Stimulated activated CD4-positive, alpha-beta T cell treated with anti-CD3 and anti-CD28 coated beads, TNF-alpha, amount 100 ng/mL, for 48 hours (primary cell): ENCODE results near the gene SPDYE6.
"Not testable (repeated sequence)": the region's sequence is repeated elsewhere in the genome, so short reads cannot be mapped to it uniquely, and the experiment has no call there.

Experiments
- DNase-seq, 3 donors: peaks; one replicate each; pipeline ENCODE4 v3.0.0-alpha.2; 2020; ENCODE audit warnings: low read depth in 3 of 3

SPDYE6 gene

DNA sequence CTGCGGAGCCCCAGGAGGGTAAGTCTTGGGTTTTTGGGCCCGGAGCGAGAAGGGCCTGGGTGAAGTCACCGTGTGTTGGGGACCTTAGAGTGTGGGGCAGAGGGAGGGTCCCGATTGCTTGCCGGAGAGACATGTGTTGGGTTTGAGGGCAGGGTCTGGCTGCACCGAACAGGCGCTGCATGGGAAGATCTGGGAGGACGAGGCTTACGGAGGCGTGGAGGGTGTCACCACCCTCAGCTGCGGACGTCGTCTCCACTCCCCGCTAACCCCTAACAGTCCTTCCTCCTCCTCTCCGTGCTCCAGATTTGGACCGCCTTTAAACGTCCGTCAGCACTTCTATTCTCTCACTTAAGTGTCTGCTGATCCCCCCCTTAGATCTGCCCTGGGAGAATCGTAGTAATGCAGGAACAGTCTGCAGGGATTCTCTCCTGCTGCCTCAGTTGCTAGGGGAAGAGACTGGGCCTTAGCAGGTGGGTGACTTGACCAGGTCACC lies 8.2 kb upstream of the SPDYE6 start:
- DNase-seq: not testable (repeated sequence)

DNA sequence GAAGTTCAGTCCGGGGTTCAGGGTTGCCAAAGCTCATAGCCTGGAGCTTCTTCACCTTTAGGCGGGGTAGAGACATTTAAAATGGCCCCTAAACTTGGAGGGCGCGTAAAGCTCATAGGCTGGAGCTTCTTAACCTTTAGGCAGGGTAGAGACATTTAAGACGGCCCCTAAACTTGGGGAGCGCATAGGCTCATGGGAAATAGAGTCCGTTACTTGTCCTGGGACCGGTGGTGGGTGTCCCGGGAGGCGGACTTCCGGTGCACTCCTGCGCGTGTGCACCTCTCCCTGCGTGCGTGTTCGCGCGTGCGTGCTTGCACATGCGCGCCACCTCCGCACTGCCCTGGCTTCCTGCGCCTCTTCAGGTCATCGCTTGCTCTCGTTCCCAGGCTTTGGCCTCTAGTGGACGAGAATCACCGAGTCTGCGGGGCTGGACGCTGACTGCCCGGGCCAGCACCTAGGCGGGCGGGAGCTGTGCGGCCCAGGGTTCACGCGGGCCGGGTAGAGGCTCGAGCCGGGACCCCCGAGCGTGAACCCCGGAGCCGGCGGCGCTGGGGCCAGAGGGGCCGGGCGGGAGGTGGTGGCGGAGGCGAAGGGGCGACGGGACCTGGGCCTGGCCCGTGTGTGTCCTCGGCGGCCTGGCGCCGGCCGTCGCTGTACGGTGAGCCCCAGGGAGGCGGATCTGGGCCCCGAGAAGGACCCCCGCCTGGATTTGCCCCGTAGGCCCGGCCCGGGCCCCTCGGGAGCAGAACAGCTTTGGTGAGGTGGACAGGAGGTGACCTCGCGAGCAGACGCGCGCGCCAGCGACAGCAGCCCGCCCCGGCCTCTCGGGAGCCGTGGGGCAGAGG lies 7.5 kb upstream of the SPDYE6 start:
- DNase-seq: peak; percentile 78 to 93 (median 83)

DNA sequence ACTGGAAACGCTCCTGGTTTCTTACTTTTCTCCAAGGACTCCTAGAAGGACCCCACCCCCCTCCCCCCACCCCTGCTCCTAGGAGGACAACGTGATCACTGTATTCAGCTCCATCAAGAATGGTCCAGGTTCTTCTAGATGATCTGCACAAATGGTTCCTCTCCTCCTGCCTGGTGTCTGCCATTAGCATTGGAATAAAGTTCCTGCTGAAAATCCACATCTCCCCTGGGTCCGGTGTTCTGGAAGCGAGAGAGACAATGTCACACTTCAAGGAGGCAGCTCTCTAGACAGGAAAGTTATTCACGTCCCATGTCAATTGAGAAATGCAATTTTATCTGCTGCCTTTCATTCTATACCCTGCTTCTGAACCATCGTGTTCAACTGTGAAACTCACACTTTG lies 9.3 kb downstream of the SPDYE6 start:
- DNase-seq: not testable (repeated sequence)

DNA sequence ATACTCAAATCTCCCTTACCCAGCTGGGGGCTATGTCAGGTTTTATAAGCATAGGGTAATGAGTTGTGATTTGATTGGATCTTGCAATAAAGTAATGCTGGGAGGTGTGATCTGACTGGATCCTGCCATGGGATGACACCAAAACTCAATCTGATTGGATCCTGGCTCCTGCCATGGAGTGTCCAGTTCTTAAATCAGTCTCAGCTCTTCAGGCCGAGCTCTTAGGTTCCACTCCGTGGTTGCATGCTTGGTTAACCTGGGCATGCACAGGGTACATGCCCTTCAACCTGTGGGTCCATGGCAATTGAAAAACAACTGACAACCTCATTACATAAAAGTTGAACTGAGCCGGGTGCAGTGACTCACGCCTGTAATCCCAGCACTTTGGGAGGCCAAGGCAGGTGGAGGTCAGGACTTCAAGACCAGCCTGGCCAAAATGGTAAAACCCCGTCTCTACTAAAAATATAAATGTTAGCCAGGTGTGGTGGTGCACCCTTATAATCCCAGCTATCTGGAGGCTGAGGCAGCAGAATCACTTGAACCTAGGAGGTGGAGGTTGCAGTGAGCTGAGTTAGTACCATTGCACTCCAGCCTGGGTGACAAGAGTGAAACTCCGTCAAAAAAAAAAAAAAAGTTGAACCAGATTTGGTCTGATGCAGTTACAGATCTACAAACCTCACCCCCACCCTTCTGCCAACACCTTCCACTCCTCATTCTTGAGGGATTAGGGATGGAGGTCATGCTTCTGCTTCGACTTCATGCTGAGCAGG lies 15.5 kb downstream of the SPDYE6 start:
- not testable (repeated sequence) for DNase-seq

DNA sequence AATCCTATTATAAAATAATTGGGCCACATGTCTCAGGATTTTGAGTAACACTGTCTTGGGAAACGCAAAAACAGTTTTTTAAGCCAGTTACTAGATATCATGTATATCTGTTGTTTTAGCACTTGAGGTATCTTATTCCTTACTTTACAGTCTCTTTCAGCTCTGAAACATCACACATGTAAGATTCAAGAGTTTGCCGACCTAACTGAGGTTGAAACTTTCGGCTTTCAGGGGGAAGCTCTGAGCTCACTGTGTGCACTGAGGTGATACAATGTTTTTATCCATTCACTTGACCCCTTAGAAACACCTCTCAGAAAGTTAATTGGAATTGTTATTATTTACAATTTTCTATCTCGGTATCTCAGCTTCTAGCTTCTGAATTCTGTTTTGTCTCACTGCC lies 18.8 kb downstream of the SPDYE6 start:
- DNase-seq: not testable (repeated sequence)

DNA sequence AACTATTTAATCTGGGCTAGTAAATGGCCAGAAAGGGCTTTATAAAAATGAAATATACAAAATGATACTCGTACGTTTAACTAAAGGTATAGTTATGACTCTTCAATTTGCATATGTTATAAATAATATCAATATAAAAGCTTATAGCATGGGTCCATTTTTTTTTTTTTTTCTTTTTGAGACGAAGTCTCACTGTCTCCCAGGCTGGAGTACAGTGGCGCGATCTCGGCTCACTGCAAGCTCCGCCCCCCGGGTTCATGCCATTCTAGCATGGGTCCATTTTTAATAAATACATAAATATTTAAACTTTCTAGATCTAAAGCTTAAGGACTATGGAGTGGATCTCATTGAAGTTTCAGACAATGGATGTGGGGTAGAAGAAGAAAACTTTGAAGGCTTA lies 19.2 kb downstream of the SPDYE6 start:
- DNase-seq: not testable (repeated sequence)

DNA sequence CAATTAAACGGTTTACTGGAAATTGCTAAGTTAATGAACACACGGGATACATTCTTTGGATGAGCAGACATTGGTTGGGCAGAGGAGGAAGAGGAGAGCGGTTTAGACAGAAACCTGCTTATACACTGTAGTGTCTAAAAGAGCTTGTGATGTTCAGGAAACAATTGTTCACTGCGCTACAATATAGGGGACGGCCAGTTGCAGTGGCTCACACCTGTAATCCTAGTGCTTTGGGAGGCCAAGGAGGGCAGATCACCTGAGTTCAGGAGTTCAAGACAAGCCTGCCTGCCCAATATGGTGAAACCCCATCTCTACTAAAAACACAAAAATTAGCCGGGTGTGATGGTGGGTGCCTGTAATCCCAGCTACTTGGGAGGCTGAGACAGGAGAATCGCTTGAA lies 20.7 kb downstream of the SPDYE6 start:
- not testable (repeated sequence) for DNase-seq

DNA sequence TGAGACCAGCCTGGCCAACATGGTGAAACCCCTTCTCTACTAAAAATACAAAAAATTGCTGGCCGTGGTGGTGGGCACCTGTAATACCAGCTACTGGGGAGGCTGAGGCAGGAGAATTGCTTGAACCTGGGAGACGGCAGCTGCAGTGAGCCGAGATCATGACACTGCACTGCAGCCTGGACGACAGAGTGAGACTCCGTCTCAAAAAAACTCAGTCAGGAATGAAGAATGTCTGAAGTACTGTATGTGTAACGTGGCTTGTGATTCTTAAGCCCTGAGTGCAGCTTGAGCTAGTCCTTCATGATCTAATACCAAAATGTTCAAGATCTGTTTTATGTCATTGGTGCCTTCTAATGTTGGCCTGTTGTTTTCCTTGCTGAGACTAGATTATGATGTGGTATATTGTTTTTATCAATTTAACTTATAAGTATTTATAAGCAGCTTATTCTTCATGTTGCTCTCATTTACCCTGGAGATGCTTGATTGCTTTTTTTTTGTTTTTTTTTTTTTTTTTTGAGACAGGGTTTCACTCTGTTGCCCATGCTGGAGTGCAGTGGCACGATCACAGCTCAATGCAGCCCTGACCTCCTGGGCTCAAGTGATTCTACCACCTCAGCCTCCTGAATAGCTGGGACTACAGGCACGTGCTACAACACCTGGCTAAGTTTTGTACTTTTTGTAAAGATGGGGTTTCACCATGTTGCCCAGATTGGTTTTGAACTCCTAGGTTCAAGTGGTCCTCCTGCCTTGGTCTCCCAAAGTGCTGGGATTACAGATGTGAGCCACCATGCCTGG lies 25.4 kb downstream of the SPDYE6 start:
- DNase-seq: not testable (repeated sequence)

DNA sequence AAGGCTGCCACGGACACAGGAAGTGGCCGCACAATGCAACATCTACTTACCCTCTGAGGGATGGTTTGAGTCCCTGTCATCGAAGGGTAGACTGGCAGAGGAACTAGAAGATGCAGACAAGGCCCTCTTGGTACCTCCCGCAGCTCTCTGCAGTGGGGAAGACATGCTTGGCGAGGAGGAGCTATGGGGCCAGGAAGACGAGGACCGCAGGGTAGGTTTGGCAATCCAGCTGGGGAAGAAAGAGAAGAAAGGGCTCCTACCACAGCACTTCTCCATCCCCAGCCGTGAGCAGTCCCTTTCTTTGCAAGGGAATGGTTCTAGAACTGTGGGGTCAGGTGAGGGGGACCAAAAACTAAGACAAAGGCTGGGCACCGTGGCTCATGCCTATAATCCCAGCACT lies 26.9 kb downstream of the SPDYE6 start:
- DNase-seq: not testable (repeated sequence)

DNA sequence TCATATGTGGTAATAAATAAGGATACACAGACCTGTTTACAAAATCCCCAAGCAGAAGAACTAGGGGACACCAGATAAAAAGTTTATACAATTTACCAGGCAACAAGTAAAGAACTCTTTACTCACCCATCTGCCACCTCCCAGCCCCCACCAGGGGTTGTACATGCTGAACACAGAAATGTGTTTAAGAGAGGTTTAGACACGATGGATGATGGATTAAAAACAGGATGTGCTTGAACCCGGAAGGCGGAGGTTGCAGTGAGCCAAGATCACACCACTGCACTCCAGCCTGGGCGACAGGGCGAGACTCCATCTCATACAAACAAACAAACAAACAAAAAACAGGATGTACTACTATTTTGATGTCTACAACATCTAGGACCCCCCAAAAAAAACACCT lies 27.4 kb downstream of the SPDYE6 start:
- DNase-seq: not testable (repeated sequence)

DNA sequence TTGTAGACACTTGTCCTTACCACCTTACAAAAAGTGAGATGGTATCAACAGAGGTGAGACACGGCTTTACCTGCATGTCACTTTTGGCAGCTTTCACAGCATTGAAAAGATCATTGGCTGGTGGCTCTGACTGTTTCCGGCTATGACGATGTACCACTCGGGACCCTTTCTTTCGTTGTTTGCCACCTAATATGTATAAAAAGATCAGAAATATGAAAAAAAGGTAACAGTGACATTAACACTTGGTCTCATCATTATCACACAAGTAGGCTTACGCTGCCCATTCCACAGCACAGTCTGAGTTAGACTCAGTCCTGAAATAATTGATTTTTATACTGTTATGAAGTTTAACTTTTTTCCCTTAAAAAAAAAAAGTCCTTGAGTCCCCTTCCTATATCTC lies 29.1 kb downstream of the SPDYE6 start:
- DNase-seq: not testable (repeated sequence)

DNA sequence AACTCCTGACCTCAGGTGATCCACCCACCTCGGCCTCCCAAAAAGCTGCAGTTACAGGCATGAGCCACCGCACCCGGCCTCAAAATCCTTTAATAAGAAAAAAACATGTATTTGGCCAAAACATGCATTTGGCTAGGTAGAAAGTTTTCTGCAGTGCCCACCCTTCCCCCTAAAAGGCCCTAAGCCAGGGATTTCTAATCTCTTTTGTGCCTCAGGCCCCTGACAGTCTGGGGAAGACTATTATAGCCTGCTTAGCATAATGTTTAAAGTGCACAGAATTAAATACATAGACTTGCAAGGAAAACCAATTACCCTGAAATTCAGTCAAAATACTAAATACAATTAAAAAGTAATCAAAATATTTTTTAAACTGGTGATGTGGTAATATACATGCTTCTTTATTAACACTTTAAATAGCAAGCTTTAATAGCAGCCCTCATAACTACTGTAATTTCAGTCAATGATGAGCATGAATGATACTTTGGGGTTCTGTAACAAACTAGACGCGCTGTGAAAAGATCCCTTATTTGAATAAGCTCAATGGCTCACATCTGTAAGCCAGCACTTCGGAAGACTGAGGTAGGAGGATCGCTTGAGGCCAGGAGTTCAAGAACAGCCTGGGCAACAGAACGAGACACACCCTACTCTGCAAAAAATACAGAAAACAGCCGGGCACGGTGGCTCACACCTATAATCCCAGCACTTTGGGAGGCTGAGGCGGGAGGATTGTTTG lies 29.9 kb downstream of the SPDYE6 start:
- no peak for DNase-seq

DNA sequence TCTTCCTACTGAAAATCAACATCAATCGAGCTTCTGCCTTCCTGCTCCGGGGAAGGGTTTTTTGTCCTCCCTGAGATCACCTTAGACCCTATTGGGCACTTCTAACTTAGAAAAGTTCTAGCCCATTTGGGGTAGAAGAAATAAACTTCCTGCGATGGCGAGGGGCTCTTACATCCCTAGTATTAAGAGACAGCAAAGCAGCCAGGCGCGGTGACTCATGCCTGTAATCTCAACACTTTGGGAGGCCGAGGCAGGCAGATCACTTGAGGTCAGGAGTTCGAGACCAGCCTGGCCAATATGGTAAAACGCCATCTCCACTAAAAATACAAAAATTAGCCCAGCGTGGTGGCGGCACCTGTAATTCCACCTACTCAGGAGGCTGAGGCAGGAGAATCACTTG lies 31.1 kb downstream of the SPDYE6 start:
- DNase-seq: not testable (repeated sequence)

DNA sequence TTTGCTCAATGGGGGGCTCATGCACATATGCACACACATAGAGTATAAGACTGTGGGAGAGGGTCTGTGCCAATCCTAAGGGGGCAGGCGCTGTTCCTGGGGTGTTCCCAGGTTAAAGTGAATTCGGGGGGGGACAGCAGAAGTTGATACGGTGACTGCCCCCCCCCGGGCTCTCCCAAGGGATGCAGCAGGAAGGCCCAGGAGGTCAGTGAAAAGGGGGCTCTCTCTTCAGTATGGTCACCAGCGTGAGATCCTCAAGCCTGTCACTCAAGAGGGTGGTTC lies 32.4 kb downstream of the SPDYE6 start:
- DNase-seq: no peak

DNA sequence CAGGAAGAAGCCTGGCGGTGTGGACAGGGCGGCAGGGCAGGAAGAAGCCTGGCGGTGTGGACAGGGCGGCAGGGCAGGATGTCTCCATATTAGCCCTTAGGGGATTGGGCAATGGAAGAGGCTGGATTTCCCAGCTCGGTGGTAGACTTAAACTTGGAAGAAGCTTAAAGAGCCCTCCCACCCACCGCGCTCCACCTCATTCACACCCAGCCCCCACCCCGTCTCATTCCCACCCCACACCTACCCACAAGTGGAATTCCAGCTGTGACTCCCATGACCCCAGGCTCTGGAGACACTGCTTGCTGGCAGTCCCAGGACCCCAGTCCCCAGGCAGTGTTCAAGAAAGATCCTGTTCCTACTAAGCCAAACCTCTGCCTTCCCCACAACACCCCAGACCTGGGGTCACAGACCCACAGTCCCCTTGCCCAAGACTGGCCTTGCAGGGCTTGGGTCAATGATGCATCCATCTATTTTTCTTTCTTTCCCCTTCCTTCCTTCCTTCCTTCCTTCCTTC lies 34.0 kb downstream of the SPDYE6 start:
- no peak for DNase-seq

DNA sequence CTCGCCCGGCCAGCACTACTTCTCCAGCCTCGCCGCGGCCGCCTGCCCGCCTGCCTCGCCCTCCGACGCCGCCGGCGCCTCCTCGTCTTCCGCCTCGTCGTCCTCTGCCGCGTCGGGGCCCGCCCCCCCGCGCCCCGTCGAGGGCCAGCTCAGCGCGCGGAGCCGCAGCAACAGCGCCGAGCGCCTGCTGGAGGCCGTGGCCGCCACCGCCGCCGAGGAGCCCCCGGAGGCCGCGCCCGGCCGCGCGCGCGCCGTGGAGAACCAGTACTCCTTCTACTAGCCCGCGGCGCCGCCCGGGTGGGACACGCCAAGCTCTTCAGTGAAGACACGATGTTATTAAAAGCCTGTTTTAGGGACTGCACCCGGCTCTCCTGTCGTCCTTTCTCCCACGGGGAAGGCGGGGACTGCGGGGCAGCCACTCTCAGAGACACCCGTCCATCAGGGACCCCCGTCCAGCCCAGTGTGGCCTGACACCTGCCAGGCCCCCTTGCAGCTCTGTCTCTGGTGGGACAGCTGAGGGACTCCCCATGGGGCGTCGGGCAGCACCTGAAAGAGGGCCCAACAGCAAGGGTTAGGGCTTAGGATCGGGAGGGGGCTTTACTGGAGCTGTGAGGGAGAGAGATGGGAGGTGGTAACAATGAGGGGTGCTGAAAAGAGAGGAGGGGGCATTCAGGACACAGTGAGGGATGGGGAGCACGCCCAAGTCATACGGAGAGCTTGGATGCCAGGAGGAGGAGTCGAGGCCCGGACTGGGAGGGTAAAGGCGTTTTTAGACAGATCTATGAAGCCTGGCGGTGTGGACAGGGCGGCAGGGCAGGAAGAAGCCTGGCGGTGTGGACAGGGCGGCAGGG lies 34.7 kb downstream of the SPDYE6 start:
- no peak for DNase-seq

DNA sequence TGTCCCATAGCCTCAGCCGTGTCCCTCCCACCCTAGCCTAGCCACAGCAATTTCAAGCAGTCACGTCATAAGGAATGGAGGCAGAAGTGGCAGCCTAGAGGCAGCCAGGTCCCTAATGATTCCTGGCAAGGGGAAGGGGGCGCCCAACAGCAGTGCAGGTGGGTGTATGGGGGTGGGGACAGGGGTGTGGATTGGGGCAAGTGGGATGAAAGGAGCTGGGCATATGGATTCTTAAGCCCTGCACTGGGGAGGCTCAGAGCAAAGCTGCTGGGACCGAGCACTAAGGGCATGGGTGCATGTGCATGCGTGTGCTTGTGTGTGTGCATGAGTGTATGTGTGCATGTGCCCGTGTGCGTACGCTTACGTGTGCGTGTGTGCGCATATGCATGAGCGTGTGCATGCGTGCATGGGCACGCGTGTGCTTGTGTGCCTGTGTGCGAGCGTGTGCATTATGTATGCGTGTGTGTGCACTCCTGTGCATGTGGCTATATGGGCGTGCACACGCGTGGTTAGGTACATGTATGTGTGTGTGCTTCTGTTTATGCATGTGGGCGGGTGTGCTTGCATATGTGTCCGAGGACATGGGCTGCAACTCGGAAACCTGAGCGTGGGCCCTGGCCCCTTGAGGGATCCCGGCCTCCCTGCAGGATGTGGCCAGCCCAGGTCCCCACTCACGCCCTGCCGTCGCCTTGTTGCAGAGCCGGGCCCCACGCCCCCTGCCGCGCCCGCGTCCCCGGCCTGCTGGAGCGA lies 35.5 kb downstream of the SPDYE6 start:
- no peak for DNase-seq

DNA sequence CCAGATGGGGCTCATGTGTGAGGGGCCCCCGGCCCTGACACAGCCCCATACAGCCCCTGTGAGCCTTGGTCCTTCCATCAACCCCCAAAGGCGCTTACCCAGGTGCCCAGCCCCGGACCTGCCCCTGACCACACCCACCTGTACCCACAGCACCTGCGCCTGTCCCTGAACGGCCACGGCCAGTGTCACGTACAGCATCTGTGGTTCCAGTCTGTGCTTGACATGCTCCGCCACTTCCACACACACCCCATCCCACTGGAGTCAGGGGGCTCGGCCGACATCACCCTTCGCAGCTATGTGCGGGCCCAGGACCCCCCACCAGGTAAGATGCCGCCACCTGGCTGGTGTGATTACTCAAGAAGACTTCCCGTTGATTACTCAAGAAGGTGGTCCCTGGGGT lies 36.1 kb downstream of the SPDYE6 start:
- DNase-seq: no peak

DNA sequence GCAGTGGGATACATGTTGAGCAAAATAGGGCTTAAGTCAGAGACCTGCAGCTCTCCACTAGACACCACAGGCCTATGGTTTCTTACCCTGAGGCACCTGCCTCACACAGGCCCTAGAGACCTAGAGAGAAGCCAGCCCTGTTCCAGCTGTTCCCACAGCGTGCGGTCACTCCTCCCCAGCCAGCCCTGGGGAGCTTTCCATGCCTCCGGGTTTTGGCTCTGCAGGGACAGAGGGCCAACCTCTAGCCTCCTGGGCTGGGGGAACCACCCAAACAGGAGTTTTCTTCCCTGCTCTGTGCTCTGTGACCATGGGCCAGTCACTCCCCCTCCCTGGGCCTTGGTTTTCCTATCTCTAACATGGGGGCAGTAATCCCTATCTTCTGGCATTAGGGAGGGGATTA lies 36.6 kb downstream of the SPDYE6 start:
- DNase-seq: no peak
